Upper lobe of left lung (tissue), 6 donors: Measurements from ENCODE around the gene MYOG. TPM values are rescaled to one million over a fixed set of nuclear protein-coding genes. Genes with fewer than 3 reads are reported as not detected.

ENCODE experiments used
- ATAC-seq, 2 donors: fragments of 200-7000 bp; cut with Tn5 transposase; one replicate each; pipeline ENCODE4 v1.9.1; 2022; ENCODE audit warnings: mild to moderate bottlenecking in 2 of 2, moderate library complexity in 2 of 2; ENCODE audit not compliant: low FRiP score in 2 of 2
- DNase-seq, 2 donors: peaks; one replicate each; pipeline ENCODE4 v3.0.0-alpha.2; 2019 to 2020
- H3K27ac ChIP-seq, 4 donors: fragments of 200-600 bp; sonication (generic); one replicate each; pipeline ENCODE4 v1.5.1; 2016 to 2019
- H3K27me3 ChIP-seq, 4 donors: fragments of 200-600 bp; sonication (generic); one replicate each; pipeline ENCODE4 v1.5.1; 2017 to 2019
- H3K36me3 ChIP-seq, 4 donors: fragments of 200-600 bp; sonication (generic); one replicate each; pipeline ENCODE4 v1.5.1; 2016 to 2019
- H3K4me1 ChIP-seq, 4 donors: fragments of 200-600 bp; sonication (generic); one replicate each; pipeline ENCODE4 v1.5.1; 2018 to 2019
- H3K4me3 ChIP-seq, 4 donors: fragments of 200-600 bp; sonication (generic); one replicate each; pipeline ENCODE4 v1.5.1; 2017 to 2019; ENCODE audit warnings: mild to moderate bottlenecking in 2 of 4, moderate library complexity in 1 of 4
- H3K9me3 ChIP-seq, 4 donors: fragments of 200-600 bp; sonication (generic); one replicate each; pipeline ENCODE4 v1.5.1; 2018 to 2019
- CTCF ChIP-seq, 6 experiments: fragments of 450-650 bp in 4 of 6; fragments of 200-600 bp in 2 of 6; sonication (generic) in 2 of 6; IDR thresholded peaks; one replicate each; pipeline ENCODE4 v1.5.1; 2016 to 2019; ENCODE audit warnings: antibody characterized with exemption in 6 of 6
- EP300 ChIP-seq, 4 donors: sonication (generic); formaldehyde crosslinking; IDR thresholded peaks; one replicate each; pipeline ENCODE4 v1.5.1; 2017; ENCODE audit warnings: antibody characterized with exemption in 4 of 4, control low read depth in 2 of 4
- POLR2A ChIP-seq, 4 donors: fragments of 450-650 bp; IDR thresholded peaks; one replicate each; pipeline ENCODE4 v1.5.1; 2016 to 2017; ENCODE audit warnings: antibody characterized with exemption in 4 of 4, mild to moderate bottlenecking in 2 of 4
- POLR2AphosphoS5 ChIP-seq, 2 donors: sonication (generic); formaldehyde crosslinking; IDR thresholded peaks; one replicate each; pipeline ENCODE4 v1.5.1; 2017; ENCODE audit warnings: antibody characterized with exemption in 2 of 2
- WGBS, 2 donors: methylation state at CpG; one replicate each; pipeline ENCODE4 v1.1.5; 2017 to 2018; 5-methylcytosine and 5-hydroxymethylcytosine counted together
- total RNA-seq, 6 donors: library from RNA; depleted of rRNA in 4 of 6; stranded (reverse); fragments of >200 nt in 4 of 6; gene quantifications; one replicate each; pipeline versions ENCODE4 v1.1.0 to v1.2.1, GENCODE V29; 2016 to 2021
- donor health status: DM: no; HTN: no; CAD: no; lungs with moderate emphysema.
- donor health status: DM: no; HTN: yes; CAD: no; lungs with severe emphysema.

MYOG gene
- total RNA-seq, 6 donors from 2014 or later = not detected

- Histone ChIP-seq H3K27ac (no peak overlapping the region), H3K4me3 (no peak overlapping the region), H3K27me3 (peaks cover 0 to 4% (median 0%) of the 10 kb centered on the region in 4 donors), H3K4me1 (peaks cover 0 to 3% (median 0%) of the 10 kb centered on the region in 4 donors), H3K9me3 (no peaks in the 10 kb centered on the region), H3K36me3 (no peaks in the 10 kb centered on the region)
- WGBS, 2 donors = 63 to 64% methylated on average over 9 to 10 of the region's 10 CpGs
- peak in 1 of 2 donors; percentile 45 for DNase-seq
- no peak for ATAC-seq
- TF ChIP-seq CTCF (IDR thresholded peaks at IDR 0.05) = no peak
These were observed 30.4 kb upstream of the MYOG start for GRCh38 chr1:203116091-203116820.

- Histone ChIP-seq H3K9me3 (no peaks in the 10 kb centered on the region), H3K36me3 (no peaks in the 10 kb centered on the region), H3K27ac (no peak overlapping the region), H3K4me3 (no peak overlapping the region), H3K4me1 (peaks cover 0 to 3% (median 0%) of the 10 kb centered on the region in 4 donors), H3K27me3 (peaks cover 0 to 4% (median 0%) of the 10 kb centered on the region in 4 donors)
- DNase-seq (no peak), ATAC-seq (no peak)
- TF ChIP-seq POLR2A (IDR thresholded peaks at IDR 0.05) (no peak), EP300 (IDR thresholded peaks at IDR 0.05) (no peak), CTCF (IDR thresholded peaks at IDR 0.05) (no peak), POLR2AphosphoS5 (IDR thresholded peaks at IDR 0.05) (no peak)
- WGBS, 2 donors = 80 to 88% methylated on average over 7 of the region's 7 CpGs
These were observed 28.4 kb upstream of the MYOG start for GRCh38 chr1:203114202-203114601.

GRCh38 chr1:203113308-203113707, 27.5 kb upstream of the MYOG start:
- Histone ChIP-seq H3K27me3 (peaks cover 0 to 4% (median 0%) of the 10 kb centered on the region in 4 donors), H3K4me1 (peaks cover 0 to 3% (median 0%) of the 10 kb centered on the region in 4 donors), H3K36me3 (no peaks in the 10 kb centered on the region), H3K27ac (no peak overlapping the region), H3K9me3 (no peaks in the 10 kb centered on the region), H3K4me3 (no peak overlapping the region)
- DNase-seq = no peak
- no peak for ATAC-seq
- 67 to 87% methylated on average over 4 of the region's 4 CpGs for WGBS, 2 donors
- no peak for TF ChIP-seq CTCF (IDR thresholded peaks at IDR 0.05)

GRCh38 chr1:203112475-203112874, 26.7 kb upstream of the MYOG start:
- no peaks in the 10 kb centered on the region for H3K36me3 ChIP-seq
- DNase-seq (no peak), ATAC-seq (no peak)
- H3K9me3 ChIP-seq = no peaks in the 10 kb centered on the region
- no peak overlapping the region for H3K27ac ChIP-seq
- H3K27me3 ChIP-seq = peaks cover 0 to 1% (median 0%) of the 10 kb centered on the region in 4 donors
- H3K4me3 ChIP-seq = no peak overlapping the region
- WGBS, 2 donors = 39 to 58% methylated on average over 2 of the region's 2 CpGs
- H3K4me1 ChIP-seq = no peaks in the 10 kb centered on the region
- TF ChIP-seq POLR2AphosphoS5 (IDR thresholded peaks at IDR 0.05) (no peak), CTCF (IDR thresholded peaks at IDR 0.05) (no peak), POLR2A (IDR thresholded peaks at IDR 0.05) (no peak), EP300 (IDR thresholded peaks at IDR 0.05) (no peak)

GRCh38 chr1:203104789-203105390, 19.1 kb upstream of the MYOG start:
- no peak for TF ChIP-seq EP300 (IDR thresholded peaks at IDR 0.05)
- TF ChIP-seq POLR2AphosphoS5 (IDR thresholded peaks at IDR 0.05) = no peak
- TF ChIP-seq CTCF (IDR thresholded peaks at IDR 0.05) = no peak
- TF ChIP-seq POLR2A (IDR thresholded peaks at IDR 0.05) = no peak
- H3K36me3 ChIP-seq = no peaks in the 10 kb centered on the region
- no peak for DNase-seq
- no peak overlapping the region for H3K4me3 ChIP-seq
- no peaks in the 10 kb centered on the region for H3K27me3 ChIP-seq
- no peak overlapping the region for H3K27ac ChIP-seq
- peaks cover 0 to 6% (median 3%) of the 10 kb centered on the region in 4 donors for H3K9me3 ChIP-seq
- no peak for ATAC-seq
- H3K4me1 ChIP-seq = no peaks in the 10 kb centered on the region
